NCI-H774 (cell line): ENCODE results near the gene MARCHF9.
"Not testable (repeated sequence)": the region's sequence is repeated elsewhere in the genome, so short reads cannot be mapped to it uniquely, and the experiment has no call there.

Experiments
- DNase-seq: peaks from one replicate; lab custom pipeline; 2025; lab: John Stamatoyannopoulos, UW

Gene MARCHF9

GRCh38 chr12:57771236-57771872, 16.5 kb downstream of the MARCHF9 start:
- DNase-seq, result peak; percentile 93

- DNase-seq, result peak; percentile 97
These were observed 17.0 kb downstream of the MARCHF9 start, which contains the start of gene METTL1 for GRCh38 chr12:57771873-57772428. TSS of gene METTL1 (minus strand) at chr12:57772105. CDS start at chr12:57772083, 22 bp downstream.

- no peak for DNase-seq
These were observed 17.8 kb downstream of the MARCHF9 start, which contains the start of gene EEF1AKMT3 for GRCh38 chr12:57772429-57773322. TSS of gene EEF1AKMT3 (plus strand) at chr12:57772614. CDS start at chr12:57772725, 111 bp downstream.

GRCh38 chr12:57774634-57775033, 19.7 kb downstream of the MARCHF9 start:
- not testable (repeated sequence) for DNase-seq

GRCh38 chr12:57775044-57775443, 20.1 kb downstream of the MARCHF9 start:
- DNase-seq, result no peak

- DNase-seq, result no peak
These were observed 20.8 kb downstream of the MARCHF9 start for GRCh38 chr12:57775563-57776246.

GRCh38 chr12:57776247-57776587, 21.3 kb downstream of the MARCHF9 start:
- no peak for DNase-seq

- no peak for DNase-seq
These were observed 22.5 kb downstream of the MARCHF9 start for GRCh38 chr12:57777367-57777766.

- DNase-seq, result no peak
These were observed 23.0 kb downstream of the MARCHF9 start for GRCh38 chr12:57777911-57778310.

- DNase-seq, result no peak
These were observed 24.8 kb downstream of the MARCHF9 start for GRCh38 chr12:57779736-57780135.

GRCh38 chr12:57780284-57780897, 25.5 kb downstream of the MARCHF9 start:
- no peak for DNase-seq

GRCh38 chr12:57781244-57781643, 26.3 kb downstream of the MARCHF9 start:
- no peak for DNase-seq

- DNase-seq, result no peak
These were observed 26.9 kb downstream of the MARCHF9 start for GRCh38 chr12:57781801-57782200.

GRCh38 chr12:57782243-57782607, 27.3 kb downstream of the MARCHF9 start:
- no peak for DNase-seq

- peak; percentile 97 for DNase-seq
These were observed 27.9 kb downstream of the MARCHF9 start, which contains the start of gene TSFM for GRCh38 chr12:57782608-57783465. TSS of gene TSFM (plus strand) at chr12:57782787. CDS start at chr12:57782802, 15 bp downstream.

GRCh38 chr12:57783466-57783801, 28.5 kb downstream of the MARCHF9 start:
- DNase-seq, result no peak

- DNase-seq, result no peak
These were observed 29.0 kb downstream of the MARCHF9 start for GRCh38 chr12:57783861-57784260.

- DNase-seq, result no peak
These were observed 39.0 kb downstream of the MARCHF9 start for GRCh38 chr12:57793920-57794319.

GRCh38 chr12:57795354-57795753, 40.5 kb downstream of the MARCHF9 start:
- DNase-seq, result no peak

GRCh38 chr12:57796996-57797395, 42.1 kb downstream of the MARCHF9 start:
- no peak for DNase-seq

GRCh38 chr12:57797933-57798332, 43.0 kb downstream of the MARCHF9 start:
- DNase-seq, result no peak
